ENCODE data around the gene NFIB.

Gene NFIB

GRCh38 chr9:14271093-14271673, 42.8 kb downstream of the NFIB start:
- Histone ChIP-seq H3K9me3 (ENCODE audit: control insufficient read depth, insufficient read depth, low read depth, low read length) (no peaks in the 10 kb centered on the region), H3K4me3 (ENCODE audit: low read depth, low read length) (no peak overlapping the region), H3K36me3 (ENCODE audit: control insufficient read depth, insufficient read depth, low read length) (no peaks in the 10 kb centered on the region), H3K4me1 (ENCODE audit: control insufficient read depth, insufficient read depth, low read length) (peaks cover 43% of the 10 kb centered on the region), H3K27ac (ENCODE audit: low read depth, low read length) (no peak overlapping the region), H3K27me3 (ENCODE audit: control insufficient read depth, insufficient read depth, low read length) (no peaks in the 10 kb centered on the region), H3K9ac (ENCODE audit: low read length) (no peak overlapping the region)

- H3K27me3 ChIP-seq (ENCODE audit: control insufficient read depth, insufficient read depth, low read length) = no peaks in the 10 kb centered on the region
- H3K36me3 ChIP-seq (ENCODE audit: control insufficient read depth, insufficient read depth, low read length) = no peaks in the 10 kb centered on the region
- no peak overlapping the region for H3K4me3 ChIP-seq (ENCODE audit: low read depth, low read length)
- no peaks in the 10 kb centered on the region for H3K9me3 ChIP-seq (ENCODE audit: control insufficient read depth, insufficient read depth, low read depth, low read length)
- no peak overlapping the region for H3K27ac ChIP-seq (ENCODE audit: low read depth, low read length)
- H3K9ac ChIP-seq (ENCODE audit: low read length) = no peak overlapping the region
- H3K4me1 ChIP-seq (ENCODE audit: control insufficient read depth, insufficient read depth, low read length) = peaks cover 36% of the 10 kb centered on the region
These were observed 43.4 kb downstream of the NFIB start for GRCh38 chr9:14270358-14271092.

GRCh38 chr9:14269916-14270315, 44.0 kb downstream of the NFIB start:
- Histone ChIP-seq H3K9ac (ENCODE audit: low read length) (no peak overlapping the region), H3K36me3 (ENCODE audit: control insufficient read depth, insufficient read depth, low read length) (no peaks in the 10 kb centered on the region), H3K4me3 (ENCODE audit: low read depth, low read length) (no peak overlapping the region), H3K9me3 (ENCODE audit: control insufficient read depth, insufficient read depth, low read depth, low read length) (no peaks in the 10 kb centered on the region), H3K27me3 (ENCODE audit: control insufficient read depth, insufficient read depth, low read length) (no peaks in the 10 kb centered on the region), H3K27ac (ENCODE audit: low read depth, low read length) (no peak overlapping the region), H3K4me1 (ENCODE audit: control insufficient read depth, insufficient read depth, low read length) (peaks cover 30% of the 10 kb centered on the region)

- Histone ChIP-seq H3K36me3 (ENCODE audit: control insufficient read depth, insufficient read depth, low read length) (no peaks in the 10 kb centered on the region), H3K9ac (ENCODE audit: low read length) (no peak overlapping the region), H3K4me1 (ENCODE audit: control insufficient read depth, insufficient read depth, low read length) (peaks cover 11% of the 10 kb centered on the region; the same call in 1 of the 2 replicates), H3K4me3 (ENCODE audit: low read depth, low read length) (no peak overlapping the region), H3K27ac (ENCODE audit: low read depth, low read length) (no peak overlapping the region), H3K9me3 (ENCODE audit: control insufficient read depth, insufficient read depth, low read depth, low read length) (no peaks in the 10 kb centered on the region), H3K27me3 (ENCODE audit: control insufficient read depth, insufficient read depth, low read length) (no peaks in the 10 kb centered on the region)
These were observed 50.0 kb downstream of the NFIB start for GRCh38 chr9:14263707-14264483.

- no peak overlapping the region for H3K27ac ChIP-seq (ENCODE audit: low read depth, low read length)
- no peaks in the 10 kb centered on the region for H3K9me3 ChIP-seq (ENCODE audit: control insufficient read depth, insufficient read depth, low read depth, low read length)
- no peak overlapping the region for H3K4me3 ChIP-seq (ENCODE audit: low read depth, low read length)
- H3K27me3 ChIP-seq (ENCODE audit: control insufficient read depth, insufficient read depth, low read length) = no peaks in the 10 kb centered on the region
- peaks cover 11% of the 10 kb centered on the region; the same call in 1 of the 2 replicates for H3K4me1 ChIP-seq (ENCODE audit: control insufficient read depth, insufficient read depth, low read length)
- no peaks in the 10 kb centered on the region for H3K36me3 ChIP-seq (ENCODE audit: control insufficient read depth, insufficient read depth, low read length)
- no peak overlapping the region for H3K9ac ChIP-seq (ENCODE audit: low read length)
These were observed 51.1 kb downstream of the NFIB start for GRCh38 chr9:14262827-14263226.

- Histone ChIP-seq H3K4me1 (ENCODE audit: control insufficient read depth, insufficient read depth, low read length) (peaks cover 11% of the 10 kb centered on the region; the same call in 1 of the 2 replicates), H3K4me3 (ENCODE audit: low read depth, low read length) (no peak overlapping the region), H3K9me3 (ENCODE audit: control insufficient read depth, insufficient read depth, low read depth, low read length) (no peaks in the 10 kb centered on the region), H3K9ac (ENCODE audit: low read length) (no peak overlapping the region), H3K36me3 (ENCODE audit: control insufficient read depth, insufficient read depth, low read length) (no peaks in the 10 kb centered on the region), H3K27ac (ENCODE audit: low read depth, low read length) (no peak overlapping the region), H3K27me3 (ENCODE audit: control insufficient read depth, insufficient read depth, low read length) (no peaks in the 10 kb centered on the region)
These were observed 52.3 kb downstream of the NFIB start for GRCh38 chr9:14261616-14262015.

- Histone ChIP-seq H3K9me3 (ENCODE audit: control insufficient read depth, insufficient read depth, low read depth, low read length) (no peaks in the 10 kb centered on the region), H3K27ac (ENCODE audit: low read depth, low read length) (no peak overlapping the region), H3K4me1 (ENCODE audit: control insufficient read depth, insufficient read depth, low read length) (peaks cover 11% of the 10 kb centered on the region; the same call in 1 of the 2 replicates), H3K4me3 (ENCODE audit: low read depth, low read length) (no peak overlapping the region), H3K27me3 (ENCODE audit: control insufficient read depth, insufficient read depth, low read length) (no peaks in the 10 kb centered on the region), H3K9ac (ENCODE audit: low read length) (no peak overlapping the region), H3K36me3 (ENCODE audit: control insufficient read depth, insufficient read depth, low read length) (no peaks in the 10 kb centered on the region)
These were observed 53.8 kb downstream of the NFIB start for GRCh38 chr9:14260101-14260500.

- no peak overlapping the region for H3K27ac ChIP-seq (ENCODE audit: low read depth, low read length)
- H3K9ac ChIP-seq (ENCODE audit: low read length) = no peak overlapping the region
- no peaks in the 10 kb centered on the region for H3K9me3 ChIP-seq (ENCODE audit: control insufficient read depth, insufficient read depth, low read depth, low read length)
- H3K4me1 ChIP-seq (ENCODE audit: control insufficient read depth, insufficient read depth, low read length) = peaks cover 11% of the 10 kb centered on the region; the same call in 1 of the 2 replicates
- H3K36me3 ChIP-seq (ENCODE audit: control insufficient read depth, insufficient read depth, low read length) = no peaks in the 10 kb centered on the region
- H3K27me3 ChIP-seq (ENCODE audit: control insufficient read depth, insufficient read depth, low read length) = no peaks in the 10 kb centered on the region
- no peak overlapping the region for H3K4me3 ChIP-seq (ENCODE audit: low read depth, low read length)
These were observed 55.2 kb downstream of the NFIB start for GRCh38 chr9:14258660-14259239.

- Histone ChIP-seq H3K4me1 (ENCODE audit: control insufficient read depth, insufficient read depth, low read length) (peaks cover 11% of the 10 kb centered on the region; the same call in 1 of the 2 replicates), H3K36me3 (ENCODE audit: control insufficient read depth, insufficient read depth, low read length) (no peaks in the 10 kb centered on the region), H3K4me3 (ENCODE audit: low read depth, low read length) (no peak overlapping the region), H3K27me3 (ENCODE audit: control insufficient read depth, insufficient read depth, low read length) (no peaks in the 10 kb centered on the region), H3K27ac (ENCODE audit: low read depth, low read length) (no peak overlapping the region), H3K9ac (ENCODE audit: low read length) (no peak overlapping the region), H3K9me3 (ENCODE audit: control insufficient read depth, insufficient read depth, low read depth, low read length) (no peaks in the 10 kb centered on the region)
These were observed 55.8 kb downstream of the NFIB start for GRCh38 chr9:14258156-14258555.

- Histone ChIP-seq H3K4me3 (ENCODE audit: low read depth, low read length) (no peak overlapping the region), H3K27me3 (ENCODE audit: control insufficient read depth, insufficient read depth, low read length) (no peaks in the 10 kb centered on the region), H3K27ac (ENCODE audit: low read depth, low read length) (no peak overlapping the region), H3K36me3 (ENCODE audit: control insufficient read depth, insufficient read depth, low read length) (no peaks in the 10 kb centered on the region), H3K9ac (ENCODE audit: low read length) (no peak overlapping the region), H3K9me3 (ENCODE audit: control insufficient read depth, insufficient read depth, low read depth, low read length) (no peaks in the 10 kb centered on the region), H3K4me1 (ENCODE audit: control insufficient read depth, insufficient read depth, low read length) (peaks cover 4% of the 10 kb centered on the region)
These were observed 57.4 kb downstream of the NFIB start for GRCh38 chr9:14256588-14256987.
